ENCODE results near the gene PTGES. TPM values are rescaled to one million over a fixed set of nuclear protein-coding genes. Genes with fewer than 3 reads are reported as not detected.
"Not testable (repeated sequence)": the region's sequence is repeated elsewhere in the genome, so short reads cannot be mapped to it uniquely, and the experiment has no call there.

The PTGES gene
- total and polyA plus RNA-seq, 8 donors, result 3.2 to 9.8 (median 6.1) TPM

DNA sequence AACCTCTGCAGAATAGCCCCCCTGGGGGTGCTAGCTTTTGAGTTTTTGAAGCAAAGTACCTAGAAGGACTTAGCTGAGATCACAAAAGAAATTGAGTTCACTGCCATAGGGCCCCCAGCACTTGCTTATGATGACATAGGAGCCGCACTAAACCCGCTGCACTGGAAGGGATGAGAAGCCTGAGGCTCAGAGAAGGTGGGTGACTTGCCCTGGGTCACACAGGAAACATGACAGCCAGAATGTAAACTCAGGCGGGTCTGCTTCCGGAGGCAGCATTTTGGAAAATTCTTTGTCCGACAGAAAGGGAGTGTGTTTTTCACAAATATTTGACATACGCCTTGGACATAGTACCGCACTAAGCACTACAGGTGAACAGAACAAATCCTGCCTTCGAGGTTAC lies 41.7 kb upstream of the PTGES start:
- TF ChIP-seq, protein P1, sequence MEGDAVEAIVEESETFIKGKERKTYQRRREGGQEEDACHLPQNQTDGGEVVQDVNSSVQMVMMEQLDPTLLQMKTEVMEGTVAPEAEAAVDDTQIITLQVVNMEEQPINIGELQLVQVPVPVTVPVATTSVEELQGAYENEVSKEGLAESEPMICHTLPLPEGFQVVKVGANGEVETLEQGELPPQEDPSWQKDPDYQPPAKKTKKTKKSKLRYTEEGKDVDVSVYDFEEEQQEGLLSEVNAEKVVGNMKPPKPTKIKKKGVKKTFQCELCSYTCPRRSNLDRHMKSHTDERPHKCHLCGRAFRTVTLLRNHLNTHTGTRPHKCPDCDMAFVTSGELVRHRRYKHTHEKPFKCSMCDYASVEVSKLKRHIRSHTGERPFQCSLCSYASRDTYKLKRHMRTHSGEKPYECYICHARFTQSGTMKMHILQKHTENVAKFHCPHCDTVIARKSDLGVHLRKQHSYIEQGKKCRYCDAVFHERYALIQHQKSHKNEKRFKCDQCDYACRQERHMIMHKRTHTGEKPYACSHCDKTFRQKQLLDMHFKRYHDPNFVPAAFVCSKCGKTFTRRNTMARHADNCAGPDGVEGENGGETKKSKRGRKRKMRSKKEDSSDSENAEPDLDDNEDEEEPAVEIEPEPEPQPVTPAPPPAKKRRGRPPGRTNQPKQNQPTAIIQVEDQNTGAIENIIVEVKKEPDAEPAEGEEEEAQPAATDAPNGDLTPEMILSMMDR (IDR thresholded peaks at IDR 0.05), result no peak
- H3K9me3 ChIP-seq, result no peaks in the 10 kb centered on the region
- peaks cover 0 to 5% of the 10 kb centered on the region in 2 donors for H3K4me1 ChIP-seq
- H3K27me3 ChIP-seq, result peaks cover 0 to 18% of the 10 kb centered on the region in 2 donors
- H3K4me3 ChIP-seq, result no peak overlapping the region
- no peak overlapping the region for H3K27ac ChIP-seq
- H3K36me3 ChIP-seq, result no peaks in the 10 kb centered on the region
- intact Hi-C loops (cut with DNase I), result loop anchor here in 1 of 2 donors (10.0 kb wide), 1 partner anchor 160 kb away; no protein-coding TSS in a partner anchor
- ATAC-seq, result no peak
- DNase-seq, result no peak

DNA sequence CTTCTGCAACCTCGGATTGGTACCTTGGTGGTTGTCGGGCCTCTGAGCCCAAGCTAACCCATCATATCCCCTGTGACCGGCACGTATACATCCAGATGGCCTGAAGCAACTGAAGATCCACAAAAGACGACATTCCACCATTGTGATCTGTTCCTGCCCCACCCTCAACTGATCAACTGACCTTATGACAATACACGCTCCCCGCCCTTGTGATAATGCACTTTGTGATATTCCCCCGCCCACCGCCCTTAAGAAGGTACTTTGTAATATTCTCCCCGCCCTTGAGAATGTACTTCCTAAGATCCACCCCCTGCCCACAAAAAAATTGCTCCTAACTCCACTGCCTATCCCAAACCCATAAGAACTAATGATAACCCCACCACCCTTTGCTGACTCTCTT lies 33.6 kb upstream of the PTGES start:
- Histone ChIP-seq H3K4me3 (no peak overlapping the region), H3K9me3 (no peaks in the 10 kb centered on the region), H3K36me3 (no peaks in the 10 kb centered on the region), H3K27me3 (peaks cover 0 to 31% of the 10 kb centered on the region in 2 donors), H3K27ac (no peak overlapping the region), H3K4me1 (peaks cover 0 to 10% of the 10 kb centered on the region in 2 donors)
- intact Hi-C loops (cut with DNase I), result loop anchor here in 1 of 2 donors (5.0 kb wide), 1 partner anchor 139 kb away; no protein-coding TSS in a partner anchor
- DNase-seq, result no peak
- TF ChIP-seq, protein P1 (IDR thresholded peaks at IDR 0.05), result no peak
- no peak for ATAC-seq

DNA sequence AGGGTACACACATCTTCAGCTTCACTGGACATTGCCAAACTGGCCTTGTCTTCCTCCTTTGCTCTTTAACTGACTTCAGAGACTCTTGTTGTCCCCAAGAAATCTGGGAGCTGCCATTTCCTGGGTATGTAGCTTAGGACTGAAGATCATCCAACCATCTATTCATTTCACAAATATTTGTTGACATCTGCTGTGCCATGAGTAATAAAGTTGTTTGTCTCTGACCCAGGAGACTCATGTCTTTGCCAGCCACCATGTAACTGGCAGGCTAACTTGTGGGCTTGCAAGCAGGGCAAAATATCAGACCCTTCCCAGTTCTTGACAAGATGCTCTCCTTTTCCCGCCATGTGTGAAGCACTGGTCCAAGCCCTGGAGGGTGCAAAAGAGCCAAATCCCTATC lies 33.0 kb upstream of the PTGES start:
- intact Hi-C loops (cut with DNase I), result loop anchor here in 1 of 2 donors (5.0 kb wide), 1 partner anchor 139 kb away; no protein-coding TSS in a partner anchor
- ATAC-seq, result no peak

DNA sequence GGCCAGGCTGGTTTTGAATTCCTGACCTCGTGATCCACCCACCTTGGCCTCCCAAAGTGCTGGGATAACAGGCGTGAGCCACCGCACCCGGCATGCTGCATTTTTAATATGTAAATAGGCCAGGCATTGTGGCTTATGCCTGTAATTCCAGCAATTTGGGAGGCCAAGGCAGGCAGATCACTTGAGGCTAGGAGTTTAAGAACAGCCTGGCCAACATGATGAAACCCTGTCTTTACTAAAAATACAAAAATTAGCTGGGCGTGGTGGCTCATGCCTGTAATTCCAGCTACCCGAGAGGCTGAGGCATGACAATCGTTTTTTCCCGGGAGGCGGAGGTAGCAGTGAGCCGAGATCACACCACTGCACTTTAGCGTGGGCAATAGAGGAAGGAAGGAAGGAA lies 32.1 kb upstream of the PTGES start:
- not testable (repeated sequence) for H3K27ac ChIP-seq, DNase-seq, H3K9me3 ChIP-seq, H3K36me3 ChIP-seq, ATAC-seq, H3K4me3 ChIP-seq
- Histone ChIP-seq H3K27me3 (peaks cover 0 to 31% of the 10 kb centered on the region in 2 donors), H3K4me1 (peaks cover 0 to 10% of the 10 kb centered on the region in 2 donors)
- intact Hi-C loops (cut with DNase I), result loop anchor here in 1 of 2 donors (5.0 kb wide), 1 partner anchor 138 kb away; no protein-coding TSS in a partner anchor

More for the DNA sequence above, 33.0 kb upstream of the PTGES start:
- H3K36me3 ChIP-seq, result no peaks in the 10 kb centered on the region
- TF ChIP-seq, protein P1 (IDR thresholded peaks at IDR 0.05), result no peak
- no peak for DNase-seq
- H3K27ac ChIP-seq, result no peak overlapping the region
- peaks cover 0 to 31% of the 10 kb centered on the region in 2 donors for H3K27me3 ChIP-seq
- H3K9me3 ChIP-seq, result no peaks in the 10 kb centered on the region
- H3K4me1 ChIP-seq, result peaks cover 0 to 10% of the 10 kb centered on the region in 2 donors
- no peak overlapping the region for H3K4me3 ChIP-seq

DNA sequence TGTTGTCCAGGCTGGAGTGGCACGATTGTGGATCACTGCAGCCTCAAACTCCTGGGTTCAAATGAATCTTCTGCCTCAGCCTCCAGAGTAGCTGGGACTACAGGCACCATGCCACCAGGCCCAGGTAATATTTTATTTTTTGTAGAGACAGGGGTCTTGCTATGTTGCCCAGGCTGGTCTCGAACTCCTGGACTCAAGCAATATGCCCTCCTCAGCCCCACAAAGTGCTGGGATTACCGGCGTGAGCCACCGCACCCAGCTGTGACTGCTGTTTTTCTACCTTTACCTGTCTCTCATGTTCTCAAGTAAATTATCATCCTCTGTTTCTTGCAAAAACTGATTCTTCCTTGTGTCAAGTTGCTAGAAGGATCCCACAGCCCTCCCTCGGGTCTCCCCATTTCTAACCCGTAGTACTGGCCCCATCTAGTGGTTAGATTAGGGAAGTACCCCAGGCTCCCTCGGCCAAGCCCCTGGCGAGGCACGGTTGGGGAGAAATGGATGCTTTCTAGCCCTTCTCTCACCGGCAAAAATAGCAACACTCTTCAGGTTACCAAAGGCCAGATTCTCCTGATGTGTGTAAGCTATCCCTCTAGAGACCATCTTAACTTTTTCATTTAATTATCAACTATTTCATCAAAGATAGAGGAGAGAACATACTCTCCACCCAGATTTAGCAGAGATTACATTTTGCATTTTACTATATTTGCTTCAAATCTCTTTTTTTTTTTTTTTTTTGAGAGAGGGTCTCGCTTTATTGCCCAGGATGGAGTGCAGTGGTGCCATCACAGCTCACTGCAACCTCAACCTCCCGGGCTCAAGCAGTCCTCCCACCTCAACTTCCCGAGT lies 30.9 kb upstream of the PTGES start:
- H3K4me3 ChIP-seq, result no peak overlapping the region
- no peak overlapping the region for H3K27ac ChIP-seq
- TF ChIP-seq, protein P1 (IDR thresholded peaks at IDR 0.05), result peak; percentile 86 to 95
- peaks cover 0 to 22% of the 10 kb centered on the region in 2 donors for H3K27me3 ChIP-seq
- H3K9me3 ChIP-seq, result no peaks in the 10 kb centered on the region
- no peaks in the 10 kb centered on the region for H3K36me3 ChIP-seq
- intact Hi-C loops (cut with DNase I), result loop anchor here in 1 of 2 donors (2.0 kb wide), 1 partner anchor 45 kb away; no protein-coding TSS in a partner anchor
- ATAC-seq (peak; percentile 100), DNase-seq (peak; percentile 56 to 79 (median 74))
- peaks cover 0 to 17% of the 10 kb centered on the region in 2 donors for H3K4me1 ChIP-seq

All from left lung (tissue), 10 donors.